ENCODE results near the gene FAM229A. TPM values are rescaled to one million over a fixed set of nuclear protein-coding genes. Genes with fewer than 3 reads are reported as not detected.
A peak's percentile ranks its signal among the peaks of the same experiment; 100 is the strongest.

FAM229A gene
- total and polyA plus RNA-seq, 2 of the 8 experiments (the other 6 are each of a cell fraction or from before 2014, with no cell fraction given): 4.1 to 4.2 TPM

- H3K36me3 ChIP-seq (ENCODE audit: control insufficient read depth in 2 of 4, insufficient read depth in 4 of 4, low read length in 3 of 4): peaks cover 10 to 39% (median 15%) of the 10 kb centered on the region in 4 experiments; a peak in 6 of 8 replicates
- peak within 1 kb of the TSS; percentile 81 for H4K5ac ChIP-seq (ENCODE audit: insufficient read length, low read depth, low read length)
- peaks cover 0 to 7% (median 2%) of the 10 kb centered on the region in 4 experiments; a peak in 4 of 7 replicates for H3K27me3 ChIP-seq (replicated peaks in 1 of 4; ENCODE audit: control insufficient read depth in 3 of 4, extremely low read depth in 1 of 4, insufficient read depth in 3 of 4, low read length in 3 of 4)
- peak within 1 kb of the TSS; percentile 20 for H3K56ac ChIP-seq (replicated peaks; ENCODE audit: insufficient read length, low read depth, low read length)
- peak within 1 kb of the TSS; percentile 92 to 94 (median 93) for H3K4me3 ChIP-seq (ENCODE audit: extremely low read depth in 1 of 4, insufficient read depth in 2 of 4, low read depth in 3 of 4, low read length in 4 of 4)
- H3K18ac ChIP-seq (ENCODE audit: extremely low read depth, low read length): peak within 1 kb of the TSS; percentile 87
- H3K79me1 ChIP-seq (ENCODE audit: low read depth, low read length): peaks cover 2% of the 10 kb centered on the region; the same call in 1 of the 2 replicates
- 0 out of 2 replicates have a peak within 1 kb of the TSS, but pooled peaks have one; percentile 62 for H2BK12ac ChIP-seq (ENCODE audit: low read depth, low read length)
- no peak within 1 kb of the TSS for H2AFZ ChIP-seq (ENCODE audit: low read length)
- peak within 1 kb of the TSS; percentile 75 for H2BK15ac ChIP-seq (ENCODE audit: low read length)
- peak within 1 kb of the TSS; percentile 4 for H4K91ac ChIP-seq (replicated peaks; ENCODE audit: insufficient read length, low read length)
- peak; percentile 27 to 94 for DNase-seq (ENCODE audit: low read depth in 1 of 2, low spot score in 2 of 2)
- H3K9ac ChIP-seq (replicated peaks in 1 of 4; ENCODE audit: extremely low read depth in 1 of 4, low read depth in 3 of 4, low read length in 3 of 4): peak within 1 kb of the TSS; percentile 86 to 98 (median 89)
- H3K9me3 ChIP-seq (ENCODE audit: insufficient read depth in 2 of 2, low read depth in 1 of 2, low read length in 1 of 2): no peaks in the 10 kb centered on the region
- no peak for FAIRE-seq
- no peak within 1 kb of the TSS for H3K23ac ChIP-seq (ENCODE audit: insufficient read length)
- H4K8ac ChIP-seq (ENCODE audit: extremely low read depth, insufficient read depth, low read length): peak within 1 kb of the TSS; percentile 98
- no peak within 1 kb of the TSS for H3K14ac ChIP-seq (ENCODE audit: insufficient read length)
- WGBS, 2 experiments (ENCODE audit: extremely low coverage in 1 of 2, insufficient coverage in 1 of 2, insufficient read length in 1 of 2, insufficient replicate concordance in 2 of 2, low coverage in 1 of 2, low lambda C conversion rate in 2 of 2, missing lambda C conversion rate in 1 of 2): 2% methylated on average over 26 of the region's 95 CpGs; no CpG with 5 or more reads in 1 of the 2 experiments
- peak within 1 kb of the TSS; percentile 73; the same call in 1 of the 2 replicates for H2BK5ac ChIP-seq (ENCODE audit: low read depth, low read length)
- H2BK120ac ChIP-seq (replicated peaks; ENCODE audit: low read depth, low read length): no peak within 1 kb of the TSS
- peak within 1 kb of the TSS; percentile 83 to 93 for H3K4me2 ChIP-seq (ENCODE audit: insufficient read depth in 1 of 2, low read depth in 2 of 2, low read length in 2 of 2)
- peak within 1 kb of the TSS; percentile 9 for H3K4ac ChIP-seq (replicated peaks; ENCODE audit: insufficient read length, low read depth, low read length)
- peak within 1 kb of the TSS; percentile 92 for H3K27ac ChIP-seq (ENCODE audit: low read depth, low read length)
- CTCF ChIA-PET (ENCODE audit: partially characterized antibody): interaction anchor here (0.7 to 1.7 kb wide), 2 partner anchors 15 kb away, joined by 4 to 5 read pairs; no protein-coding TSS in a partner anchor
- H2AK5ac ChIP-seq (ENCODE audit: low read depth, low read length): peak within 1 kb of the TSS; percentile 6; the same call in 1 of the 2 replicates
- peaks cover 10% of the 10 kb centered on the region; the same call in 1 of the 2 replicates for H3K23me2 ChIP-seq (ENCODE audit: low read depth, low read length)
- peaks cover 5 to 34% (median 25%) of the 10 kb centered on the region in 4 experiments for H3K4me1 ChIP-seq (replicated peaks in 1 of 4; ENCODE audit: control insufficient read depth in 3 of 4, insufficient read depth in 4 of 4, low read length in 3 of 4)
- peaks cover 9 to 18% of the 10 kb centered on the region in 2 experiments for H4K20me1 ChIP-seq (replicated peaks in 1 of 2; ENCODE audit: control insufficient read depth in 1 of 2, insufficient read depth in 2 of 2, low read length in 2 of 2)
- peaks cover 4 to 21% of the 10 kb centered on the region in 2 experiments; a peak in 3 of 4 replicates for H3K79me2 ChIP-seq (ENCODE audit: control insufficient read depth in 1 of 2, insufficient read depth in 2 of 2, low read length in 2 of 2)
- 0 out of 2 replicates have a peak within 1 kb of the TSS, but pooled peaks have one; percentile 86 for H2BK20ac ChIP-seq (ENCODE audit: low read length)
- POLR2A ChIA-PET (ENCODE audit: partially characterized antibody): interaction anchor here (0.7 to 13.4 kb wide), 40 partner anchors 8 to 1756 kb away, joined by 3 to 321 read pairs (median 5); partner anchors contain the start of genes BSDC1, CCDC28B, COL16A1 and FAM167B
- TF ChIP-seq CREB1 (IDR thresholded peaks at IDR 0.05) (0 out of 2 replicates have a peak, but pooled peaks have one; percentile 10), SIN3A (conservative IDR thresholded peaks at IDR 0.05 in 1 of 2, IDR thresholded peaks at IDR 0.05 in 1 of 2; ENCODE audit: low read depth in 1 of 2, low read length in 2 of 2) (peak in 1 of 2 experiments; percentile 45; a peak in 1 of 4 replicates), RBBP5 (IDR thresholded peaks at IDR 0.05; ENCODE audit: borderline replicate concordance, low read depth, low read length) (no peak), HDAC6 (IDR thresholded peaks at IDR 0.05; ENCODE audit: low read depth, low read length) (no peak), SP2 (IDR thresholded peaks at IDR 0.05; ENCODE audit: low read length) (no peak), CBX8 (IDR thresholded peaks at IDR 0.05; ENCODE audit: borderline replicate concordance, low read depth, low read length) (no peak), CBX5 (IDR thresholded peaks at IDR 0.05; ENCODE audit: low read depth, low read length) (no peak), YY1 (IDR thresholded peaks at IDR 0.05; ENCODE audit: low read depth, low read length) (0 out of 2 replicates have a peak, but pooled peaks have one; percentile 27), SIX5 (IDR thresholded peaks at IDR 0.05; ENCODE audit: low read depth, low read length) (no peak), TBP (IDR thresholded peaks at IDR 0.05; ENCODE audit: low read depth, low read length) (peak; percentile 97)
These were observed 26.3 kb downstream of the FAM229A start, which contains the start of gene MARCKSL1 for GRCh38 chr1:32335790-32336590. Gene MARCKSL1 (minus strand): TSS chr1:32336233. CDS start chr1:32336033, 200 bp downstream.
